HG02763 (cell line): Measurements from ENCODE around the gene ZFC3H1.

Source experiments
- ATAC-seq: cut with Tn5 transposase; IDR thresholded peaks from one replicate; pipeline ENCODE4 v1.9.1; 2021; ENCODE audit warnings: mild to moderate bottlenecking, moderate library complexity; ENCODE audit not compliant: unreplicated experiment

ZFC3H1 gene

DNA sequence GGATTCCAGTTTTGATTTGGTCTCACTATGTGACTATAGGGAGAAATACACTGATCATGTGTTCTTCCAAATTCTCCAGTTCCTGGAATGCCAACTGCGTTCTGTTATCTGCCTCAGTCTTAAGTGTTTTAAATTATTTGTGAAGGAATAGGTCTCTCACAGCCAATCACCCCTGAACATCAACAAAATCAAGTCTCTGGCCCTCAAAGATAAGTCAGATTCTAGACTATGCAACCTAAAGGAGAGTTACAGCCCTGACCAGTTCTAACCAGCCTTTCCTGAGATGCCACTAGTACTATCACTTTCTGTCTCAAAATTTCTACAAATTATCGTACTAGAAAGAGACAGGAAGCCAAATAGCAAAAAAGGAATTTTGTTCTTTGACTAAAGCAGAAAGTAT lies 22.3 kb downstream of the ZFC3H1 start:
- ATAC-seq, result no peak

GRCh38 chr12:71640316-71640715 lies 23.3 kb downstream of the ZFC3H1 start:
- no peak for ATAC-seq

GRCh38 chr12:71639341-71639760 lies 24.3 kb downstream of the ZFC3H1 start:
- ATAC-seq, result no peak

GRCh38 chr12:71638499-71638898 lies 25.1 kb downstream of the ZFC3H1 start:
- ATAC-seq, result no peak

DNA sequence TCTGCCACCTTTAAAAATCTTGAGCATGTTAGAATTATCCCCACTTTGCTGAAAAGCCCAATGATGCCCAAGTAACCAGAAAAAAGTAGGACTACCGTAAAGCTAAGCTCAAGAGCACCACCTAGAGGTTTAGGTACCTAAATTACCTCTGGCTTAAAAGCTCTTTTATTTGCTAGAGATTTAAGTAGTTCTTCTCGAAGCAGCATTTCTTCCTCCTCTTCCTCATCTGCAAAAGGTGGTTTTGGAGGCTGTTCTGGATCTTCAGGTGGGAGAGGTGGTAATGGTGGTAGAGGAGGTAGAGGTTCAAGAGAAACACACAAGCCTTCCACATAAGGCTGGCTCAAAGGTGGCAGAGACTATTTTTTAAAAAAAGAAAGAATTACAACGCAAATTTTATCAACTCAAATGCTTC lies 26.9 kb downstream of the ZFC3H1 start:
- ATAC-seq, result peak; percentile 56

DNA sequence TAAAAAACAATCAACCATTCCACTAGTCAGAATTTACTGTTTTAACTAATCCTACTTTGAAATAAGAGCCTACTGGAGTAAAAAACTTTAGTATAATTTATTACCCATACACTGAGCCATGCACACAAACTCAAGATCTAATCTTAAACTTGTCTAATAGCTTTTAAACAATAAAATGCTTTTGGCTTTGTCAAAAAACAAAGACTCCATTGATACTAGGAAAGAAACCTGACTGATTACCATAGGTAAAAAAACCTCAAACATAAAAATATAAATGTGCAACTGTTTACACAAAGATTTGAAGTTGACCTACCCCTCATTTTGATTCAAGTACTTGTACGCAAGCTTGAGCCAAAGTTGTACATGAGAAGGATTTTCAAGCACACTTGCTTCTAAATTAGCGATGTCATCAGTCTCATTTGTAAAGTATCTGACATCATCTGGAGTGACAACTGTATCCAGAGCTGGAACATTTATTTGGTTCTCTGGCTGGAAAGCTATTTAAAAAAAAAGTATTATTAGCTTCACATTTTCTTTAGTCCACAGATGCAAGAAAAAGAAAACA lies 36.1 kb downstream of the ZFC3H1 start:
- ATAC-seq, result no peak

GRCh38 chr12:71626768-71627167 lies 36.9 kb downstream of the ZFC3H1 start:
- ATAC-seq, result no peak

GRCh38 chr12:71626098-71626497 lies 37.5 kb downstream of the ZFC3H1 start:
- no peak for ATAC-seq

DNA sequence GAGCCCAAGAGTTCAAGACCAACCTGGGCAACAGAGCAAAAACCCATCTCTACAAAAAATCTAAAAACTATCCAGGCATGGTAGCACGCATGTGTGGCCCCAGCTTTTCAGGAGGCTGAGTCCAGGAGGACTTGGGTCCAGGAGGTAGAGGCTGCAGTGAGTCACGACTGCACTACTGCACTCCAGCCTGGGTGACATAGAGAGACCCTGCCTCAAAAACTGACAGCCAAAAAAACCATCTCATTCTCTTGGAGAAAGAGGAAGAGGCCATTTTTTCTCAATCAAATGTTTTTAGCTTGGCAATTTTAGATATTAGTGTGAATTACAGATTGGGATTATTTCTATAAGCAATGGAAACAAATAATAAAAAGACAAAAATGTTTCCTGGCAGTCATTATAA lies 38.2 kb downstream of the ZFC3H1 start:
- no peak for ATAC-seq

- no peak for ATAC-seq
Observed at GRCh38 chr12:71621938-71622337, 41.7 kb downstream of the ZFC3H1 start.

- ATAC-seq, result no peak
Observed at GRCh38 chr12:71610031-71610795, 53.4 kb downstream of the ZFC3H1 start.

GRCh38 chr12:71607494-71608330 lies 55.9 kb downstream of the ZFC3H1 start:
- ATAC-seq, result no peak

- no peak for ATAC-seq
Observed at GRCh38 chr12:71605039-71605438, 58.6 kb downstream of the ZFC3H1 start.

- no peak for ATAC-seq
Observed at GRCh38 chr12:71602761-71603577, 60.7 kb downstream of the ZFC3H1 start.

- ATAC-seq, result no peak
Observed at GRCh38 chr12:71601546-71601945, 62.1 kb downstream of the ZFC3H1 start.

GRCh38 chr12:71599210-71599609 lies 64.4 kb downstream of the ZFC3H1 start:
- ATAC-seq, result no peak

- no peak for ATAC-seq
Observed at GRCh38 chr12:71594214-71594948, 69.3 kb downstream of the ZFC3H1 start.

GRCh38 chr12:71592841-71593240 lies 70.8 kb downstream of the ZFC3H1 start:
- ATAC-seq, result no peak

DNA sequence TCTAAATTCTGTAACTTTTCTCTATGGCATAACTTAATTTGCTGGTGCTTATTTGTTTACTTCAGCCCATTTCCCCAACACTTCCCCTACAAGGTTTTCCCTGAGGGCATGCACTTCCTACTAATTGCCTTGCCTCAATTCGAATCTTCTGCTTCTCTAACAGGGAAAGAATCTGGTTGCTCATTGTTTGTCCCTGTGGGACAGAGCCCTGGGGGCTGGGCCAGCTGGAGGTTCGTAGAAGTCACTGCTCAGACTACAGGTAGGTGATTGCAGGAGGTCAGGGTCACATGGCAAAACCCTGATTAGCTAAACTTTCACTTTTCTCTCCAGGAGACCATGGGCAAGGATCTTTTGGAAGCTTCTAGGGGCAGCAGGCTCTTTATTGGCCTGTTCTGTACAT lies 72.0 kb downstream of the ZFC3H1 start:
- no peak for ATAC-seq

GRCh38 chr12:71589478-71589881 lies 74.2 kb downstream of the ZFC3H1 start:
- no peak for ATAC-seq
